Skeletal muscle tissue (tissue), 4 donors: ENCODE measurements around the gene STARD5. TPM values are rescaled to one million over a fixed set of nuclear protein-coding genes. Genes with fewer than 3 reads are reported as not detected.

Source experiments
- H3K27ac ChIP-seq: one replicate; pipeline ENCODE4 v1.7.0; 2013; ENCODE audit warnings: mild to moderate bottlenecking, low read depth, low read length, inconsistent platforms
- H3K27me3 ChIP-seq, 3 donors: one replicate each; pipeline ENCODE4 v1.7.0; 2013; ENCODE audit warnings: low read length in 3 of 3; ENCODE audit not compliant: control insufficient read depth in 3 of 3, insufficient read depth in 3 of 3
- H3K36me3 ChIP-seq, 3 donors: one replicate each; pipeline ENCODE4 v1.7.0; 2013; ENCODE audit warnings: low read length in 3 of 3; ENCODE audit not compliant: control insufficient read depth in 3 of 3, insufficient read depth in 3 of 3
- H3K4me1 ChIP-seq, 3 donors: one replicate each; pipeline ENCODE4 v1.7.0; 2013; ENCODE audit warnings: low read length in 3 of 3, mild to moderate bottlenecking in 3 of 3; ENCODE audit not compliant: control insufficient read depth in 3 of 3, insufficient read depth in 3 of 3
- H3K4me3 ChIP-seq, 3 donors: one replicate each; pipeline ENCODE4 v1.7.0; 2013; ENCODE audit warnings: low read length in 3 of 3
- H3K9ac ChIP-seq, 3 donors: one replicate each; pipeline ENCODE4 v1.7.0; 2013; ENCODE audit warnings: low read length in 3 of 3, mild to moderate bottlenecking in 3 of 3, moderate library complexity in 2 of 3, low read depth in 1 of 3
- H3K9me3 ChIP-seq, 3 donors: one replicate each; pipeline ENCODE4 v1.7.0; 2013; ENCODE audit warnings: low read length in 3 of 3; ENCODE audit not compliant: control insufficient read depth in 3 of 3
- total RNA-seq: library from RNA; depleted of rRNA; stranded (reverse); fragments of >200 nt; gene quantifications from one replicate; pipeline ENCODE4 v1.2.3, GENCODE V29; 2014
- donor health status: Osteomylitis.

STARD5 gene, protein sequence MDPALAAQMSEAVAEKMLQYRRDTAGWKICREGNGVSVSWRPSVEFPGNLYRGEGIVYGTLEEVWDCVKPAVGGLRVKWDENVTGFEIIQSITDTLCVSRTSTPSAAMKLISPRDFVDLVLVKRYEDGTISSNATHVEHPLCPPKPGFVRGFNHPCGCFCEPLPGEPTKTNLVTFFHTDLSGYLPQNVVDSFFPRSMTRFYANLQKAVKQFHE
- 2.1 TPM for total RNA-seq

DNA sequence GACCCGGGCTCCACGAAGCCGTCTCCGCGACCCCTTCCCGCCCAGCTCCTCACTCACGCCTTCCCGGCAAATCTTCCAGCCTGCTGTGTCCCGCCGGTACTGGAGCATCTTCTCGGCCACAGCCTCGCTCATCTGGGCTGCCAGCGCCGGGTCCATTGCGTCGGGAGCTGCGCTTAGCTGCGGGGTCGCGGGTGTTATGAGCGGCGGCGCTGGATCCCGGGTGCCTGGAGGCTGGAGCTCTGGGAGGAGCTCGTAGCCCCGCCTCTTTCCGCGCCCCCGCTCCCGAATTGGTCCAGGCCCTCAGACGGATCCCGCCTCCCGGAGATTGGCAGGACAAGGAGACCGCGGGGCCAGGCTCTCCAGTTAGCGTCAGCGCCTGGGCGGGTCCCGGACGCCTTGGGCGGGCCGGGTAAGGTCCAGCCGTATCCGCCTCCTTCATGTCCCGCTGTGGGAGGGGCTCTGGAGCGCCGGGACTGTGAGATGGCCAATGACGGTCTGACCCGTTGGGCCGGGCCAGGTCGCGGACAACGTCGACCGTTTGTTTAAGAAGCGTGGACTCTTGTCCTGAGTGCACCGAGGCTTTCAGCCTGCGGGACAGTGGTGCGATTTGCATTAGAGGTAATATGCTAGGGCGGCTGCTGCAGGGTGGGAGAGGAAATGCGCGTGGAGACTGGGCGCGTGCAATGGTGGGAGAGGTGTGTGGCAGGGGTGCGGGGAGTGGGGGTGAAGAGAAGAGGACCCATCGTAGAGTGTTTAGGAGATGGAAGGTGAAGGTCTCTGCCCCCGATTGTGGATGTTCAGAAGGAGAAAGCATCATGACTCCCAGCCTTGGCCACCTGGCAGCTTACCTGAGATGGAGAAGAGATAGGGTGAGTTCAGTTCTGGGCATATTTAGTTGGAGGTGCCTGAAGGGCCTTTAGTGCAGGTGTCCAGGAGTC, at the start of gene STARD5:
Gene STARD5 (minus strand): TSS at position 198 of the 938 bp plus-strand sequence. CDS start 42 bp downstream, at position 156.
- Histone ChIP-seq H3K4me3 (peak within 1 kb of the TSS; percentile 84 to 85 (median 84)), H3K36me3 (peaks cover 0 to 1% (median 0%) of the 10 kb centered on the region in 3 donors), H3K9ac (peak within 1 kb of the TSS; percentile 73 to 85 (median 83)), H3K4me1 (peaks cover 0 to 14% (median 9%) of the 10 kb centered on the region in 3 donors), H3K27ac (no peak within 1 kb of the TSS), H3K9me3 (no peaks in the 10 kb centered on the region), H3K27me3 (no peaks in the 10 kb centered on the region)

DNA sequence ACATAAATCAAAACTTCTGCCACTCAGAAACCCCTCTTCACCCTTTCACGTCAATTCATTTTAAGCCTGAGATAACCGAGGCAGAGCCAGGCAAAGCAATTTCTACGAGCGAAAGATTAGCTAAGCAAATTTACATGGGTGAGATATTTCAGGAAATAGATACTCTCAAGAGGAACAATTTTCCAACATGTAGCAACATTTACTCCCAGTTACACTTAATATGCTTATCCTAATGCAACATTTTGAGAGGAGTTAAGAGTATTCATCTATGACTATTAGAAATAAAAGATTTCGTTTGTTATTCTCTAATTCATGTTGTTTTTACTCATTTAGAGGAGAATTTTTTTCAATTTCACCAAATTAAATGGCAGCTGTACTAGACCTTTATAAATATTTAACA, 49.2 kb upstream of the STARD5 start:
- peaks cover 0 to 4% (median 3%) of the 10 kb centered on the region in 3 donors for H3K27me3 ChIP-seq
- no peaks in the 10 kb centered on the region for H3K36me3 ChIP-seq
- H3K4me3 ChIP-seq, result no peak overlapping the region
- H3K27ac ChIP-seq, result no peak overlapping the region
- no peak overlapping the region for H3K9ac ChIP-seq
- no peaks in the 10 kb centered on the region for H3K9me3 ChIP-seq
- H3K4me1 ChIP-seq, result no peaks in the 10 kb centered on the region

DNA sequence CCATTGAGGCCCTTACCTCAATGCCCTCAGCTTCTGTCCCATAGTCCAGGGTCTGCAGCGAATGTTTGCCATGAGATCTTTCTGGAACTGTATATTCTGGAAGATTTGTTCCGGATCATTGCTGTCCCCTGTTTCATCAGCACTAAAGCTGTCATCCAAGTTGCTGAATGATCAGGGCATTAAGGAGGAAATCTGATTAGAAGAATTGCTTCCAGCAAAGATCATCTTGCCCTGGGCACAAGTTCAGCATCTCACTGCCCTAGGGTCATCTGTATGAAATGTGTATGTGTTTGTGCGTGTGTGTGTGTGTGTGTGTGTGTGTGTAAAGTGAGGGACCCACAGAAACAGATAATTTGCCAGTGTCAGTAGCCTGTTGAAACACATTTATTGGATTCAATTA, 48.6 kb upstream of the STARD5 start:
- no peaks in the 10 kb centered on the region for H3K9me3 ChIP-seq
- H3K36me3 ChIP-seq, result no peaks in the 10 kb centered on the region
- H3K27ac ChIP-seq, result no peak overlapping the region
- peaks cover 0 to 4% (median 3%) of the 10 kb centered on the region in 3 donors for H3K27me3 ChIP-seq
- H3K4me3 ChIP-seq, result no peak overlapping the region
- no peak overlapping the region for H3K9ac ChIP-seq
- no peaks in the 10 kb centered on the region for H3K4me1 ChIP-seq

DNA sequence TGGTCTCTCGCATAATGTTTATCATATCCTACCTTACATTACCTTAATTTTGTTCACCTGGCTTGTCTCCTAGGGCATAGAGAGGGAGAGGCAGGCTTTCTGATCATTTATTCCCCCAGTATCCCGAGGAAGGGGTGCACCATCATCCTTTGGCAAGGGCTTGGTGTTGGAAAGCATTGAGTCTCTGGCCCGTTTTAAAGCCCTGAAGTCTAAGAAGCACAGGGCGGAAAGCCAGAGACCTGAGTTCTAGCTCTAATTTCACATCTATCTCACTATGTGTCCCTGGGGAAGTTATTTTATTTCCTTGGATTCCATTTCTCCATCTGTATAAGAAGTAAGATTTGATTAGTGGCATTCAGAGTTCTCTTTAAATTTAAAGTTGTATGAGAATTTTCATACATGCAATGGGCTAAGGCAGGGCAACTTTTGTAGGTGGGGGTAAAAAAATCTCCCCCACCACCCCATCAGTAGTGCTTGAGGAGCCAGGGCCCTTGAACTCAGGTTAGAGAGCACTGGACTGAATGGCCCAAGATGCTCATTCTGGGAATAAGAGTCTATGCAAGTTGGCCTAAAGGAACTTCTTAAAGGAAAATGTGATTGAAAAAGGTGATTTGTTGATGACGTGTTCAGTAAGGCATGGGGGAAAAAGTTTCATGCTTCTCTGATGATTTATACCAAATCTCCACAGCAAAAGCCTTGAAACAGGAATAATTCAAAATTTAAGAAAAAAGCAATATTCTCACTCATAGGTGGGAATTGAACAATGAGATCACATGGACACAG, 40.0 kb upstream of the STARD5 start:
- Histone ChIP-seq H3K9me3 (no peaks in the 10 kb centered on the region), H3K9ac (no peak overlapping the region), H3K27me3 (no peaks in the 10 kb centered on the region), H3K27ac (no peak overlapping the region), H3K4me3 (no peak overlapping the region), H3K36me3 (no peaks in the 10 kb centered on the region), H3K4me1 (no peaks in the 10 kb centered on the region)

DNA sequence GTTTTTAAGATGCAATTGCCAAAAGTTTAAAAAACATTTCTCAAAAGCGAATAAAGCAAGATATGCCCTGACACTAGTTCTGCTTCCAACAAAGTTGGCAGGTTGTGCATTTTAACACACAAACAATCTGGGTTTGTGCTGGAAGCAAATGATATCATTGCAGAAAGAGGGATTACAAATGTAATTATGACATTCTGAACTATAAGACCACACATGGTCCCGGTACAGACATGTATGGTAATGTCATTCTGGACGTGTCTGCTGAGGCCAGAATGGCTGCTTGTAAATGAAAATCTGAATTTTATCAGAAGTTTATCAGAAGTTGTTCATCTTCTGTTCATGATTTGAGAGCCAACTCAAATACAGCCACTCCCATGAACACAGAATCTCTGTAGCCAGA, 39.3 kb upstream of the STARD5 start:
- no peak overlapping the region for H3K4me3 ChIP-seq
- H3K27ac ChIP-seq, result no peak overlapping the region
- H3K9me3 ChIP-seq, result no peaks in the 10 kb centered on the region
- H3K36me3 ChIP-seq, result no peaks in the 10 kb centered on the region
- H3K27me3 ChIP-seq, result no peaks in the 10 kb centered on the region
- H3K4me1 ChIP-seq, result no peaks in the 10 kb centered on the region
- H3K9ac ChIP-seq, result no peak overlapping the region

DNA sequence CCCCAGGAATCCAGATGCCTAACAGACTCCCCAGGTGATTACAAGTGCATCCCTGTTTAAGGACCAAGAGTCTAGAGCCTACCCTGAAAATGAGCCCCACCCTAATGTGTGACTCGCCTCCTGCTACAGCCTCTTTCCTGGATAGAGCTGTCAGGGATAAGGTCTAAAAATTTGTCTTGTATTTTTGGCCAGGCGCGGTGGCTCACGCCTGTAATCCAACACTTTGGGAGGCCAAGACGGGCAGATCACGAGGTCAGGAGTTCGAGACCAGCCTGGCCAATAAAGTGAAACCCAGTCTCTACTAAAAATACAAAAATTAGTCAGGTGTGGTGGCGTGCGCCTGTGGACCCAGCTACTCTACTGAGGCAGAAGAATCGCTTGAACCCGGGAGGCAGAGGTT, 38.8 kb upstream of the STARD5 start:
- Histone ChIP-seq H3K36me3 (no peaks in the 10 kb centered on the region), H3K9ac (no peak overlapping the region), H3K9me3 (no peaks in the 10 kb centered on the region), H3K27me3 (no peaks in the 10 kb centered on the region), H3K4me1 (no peaks in the 10 kb centered on the region), H3K27ac (no peak overlapping the region), H3K4me3 (no peak overlapping the region)

DNA sequence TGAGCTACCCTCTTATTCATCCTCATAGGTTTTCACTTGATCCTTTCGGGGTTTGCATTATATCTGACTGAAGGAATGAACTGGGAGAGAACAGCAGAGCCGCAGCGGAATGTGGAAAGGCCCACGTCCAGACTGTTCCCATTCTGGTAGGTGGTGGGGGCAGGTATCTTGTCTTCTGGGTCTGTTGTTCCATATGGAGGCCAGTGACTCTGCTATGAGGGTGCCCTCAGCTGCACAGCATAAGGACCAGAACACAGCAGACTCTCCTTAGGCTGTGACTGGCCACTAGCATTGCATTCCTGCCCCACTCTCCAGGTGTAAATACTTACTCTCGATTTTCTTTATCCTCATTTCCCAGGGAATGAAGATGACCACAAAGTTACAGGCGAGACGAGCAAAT, 38.0 kb upstream of the STARD5 start:
- Histone ChIP-seq H3K36me3 (no peaks in the 10 kb centered on the region), H3K27me3 (no peaks in the 10 kb centered on the region), H3K4me1 (no peaks in the 10 kb centered on the region), H3K27ac (no peak overlapping the region), H3K9ac (no peak overlapping the region), H3K9me3 (no peaks in the 10 kb centered on the region), H3K4me3 (no peak overlapping the region)

DNA sequence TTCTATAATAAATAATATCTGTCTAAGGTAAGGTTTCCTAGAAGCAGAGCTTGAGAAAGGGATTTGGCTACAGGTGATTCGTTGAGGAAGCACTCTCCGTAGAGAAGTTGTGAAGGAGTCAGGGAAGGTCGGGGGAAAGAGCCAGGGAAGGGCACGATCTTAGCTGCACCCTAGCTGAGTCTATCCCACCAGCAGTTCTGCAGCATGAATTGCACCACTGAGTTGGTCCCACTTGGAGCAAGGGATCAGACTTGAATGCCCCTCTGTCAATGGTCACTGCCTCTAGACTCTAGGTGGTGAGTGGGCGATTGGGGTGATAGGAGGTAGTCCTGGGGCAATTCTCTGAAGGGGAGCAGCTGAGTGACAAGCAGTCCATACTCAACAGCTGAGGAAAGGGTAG, 36.5 kb upstream of the STARD5 start:
- no peaks in the 10 kb centered on the region for H3K27me3 ChIP-seq
- H3K36me3 ChIP-seq, result no peaks in the 10 kb centered on the region
- no peaks in the 10 kb centered on the region for H3K4me1 ChIP-seq
- H3K9me3 ChIP-seq, result no peaks in the 10 kb centered on the region
- no peak overlapping the region for H3K4me3 ChIP-seq
- no peak overlapping the region for H3K9ac ChIP-seq
- no peak overlapping the region for H3K27ac ChIP-seq

DNA sequence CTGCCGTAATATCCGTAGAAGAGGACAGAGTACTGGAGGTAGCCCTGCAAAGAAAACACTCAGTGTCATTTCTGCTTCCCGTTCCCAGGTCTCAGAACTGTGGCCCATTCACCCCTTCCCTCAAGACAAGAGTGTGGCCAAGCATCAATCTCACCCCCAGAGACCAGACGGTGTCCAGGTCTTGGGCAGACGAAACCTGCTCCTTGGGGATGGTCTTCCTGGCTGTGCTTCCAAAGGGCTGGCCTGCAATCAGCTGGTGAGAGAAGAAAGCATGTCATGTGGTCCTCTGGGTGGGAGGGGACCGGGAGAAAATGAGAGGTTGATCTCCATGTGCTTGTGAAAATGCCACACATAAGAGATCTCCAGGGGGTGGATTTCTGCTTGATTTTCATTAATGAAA, 34.3 kb upstream of the STARD5 start:
- Histone ChIP-seq H3K27ac (no peak overlapping the region), H3K4me3 (no peak overlapping the region)

More for the DNA sequence above, 34.3 kb upstream of the STARD5 start:
- H3K9ac ChIP-seq, result no peak overlapping the region
- H3K4me1 ChIP-seq, result no peaks in the 10 kb centered on the region
- no peaks in the 10 kb centered on the region for H3K9me3 ChIP-seq
- H3K27me3 ChIP-seq, result no peaks in the 10 kb centered on the region
- H3K36me3 ChIP-seq, result no peaks in the 10 kb centered on the region
